Measurements from ENCODE around the gene MT1E.
"Not testable (repeated sequence)": the region's sequence is repeated elsewhere in the genome, so short reads cannot be mapped to it uniquely, and the experiment has no call there.

MT1E gene

DNA sequence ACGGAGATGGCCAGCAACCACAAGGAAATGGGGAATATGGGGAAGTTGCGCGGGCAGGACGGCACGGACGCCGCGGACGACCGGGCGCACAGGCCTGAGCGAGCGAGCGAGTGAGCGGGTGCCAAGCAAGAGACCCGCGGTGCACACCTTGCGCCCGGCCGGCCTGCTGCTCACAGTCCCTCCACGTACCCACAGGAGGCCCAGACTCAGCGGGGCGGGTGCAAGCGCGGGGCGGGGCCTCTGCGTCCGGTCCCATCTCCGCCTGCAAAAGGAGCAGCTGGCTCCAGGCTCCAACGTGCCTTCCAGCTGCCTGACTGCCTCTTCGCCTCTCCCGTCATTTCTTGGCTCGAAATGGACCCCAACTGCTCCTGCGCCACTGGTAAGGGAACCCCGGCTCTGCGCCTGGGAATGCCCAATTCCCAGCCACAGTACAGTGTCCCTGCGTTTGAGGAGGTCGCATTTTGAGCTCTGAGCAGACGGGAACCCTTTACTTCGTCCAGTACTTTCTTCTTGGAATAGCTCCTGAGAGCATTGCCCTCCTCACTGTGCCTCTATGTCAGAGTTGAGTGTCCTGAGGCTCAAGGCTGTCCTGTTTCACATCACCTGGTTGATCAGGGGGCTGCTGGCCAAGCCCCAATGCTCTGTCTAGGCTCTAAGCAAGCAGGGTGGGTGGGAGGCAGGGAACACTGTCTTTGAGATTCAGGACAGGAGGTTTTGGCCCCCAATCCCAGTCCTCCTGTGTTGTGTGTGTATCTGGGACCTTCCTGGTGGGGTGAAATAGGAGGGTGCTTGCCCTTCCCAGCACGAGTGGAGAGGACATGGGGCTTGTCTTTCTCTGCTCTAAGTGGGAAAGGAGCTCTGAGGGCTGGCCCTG lies 8.1 kb upstream of the MT1E start:
- ATAC-seq (ENCODE audit: low read depth) (no peak), DNase-seq (ENCODE audit: low spot score) (no peak)
- Histone ChIP-seq H3K4me1 (ENCODE audit: insufficient read depth, poor library complexity, severe bottlenecking) (peaks cover 32% of the 10 kb centered on the region), H3K4me3 (ENCODE audit: severe bottlenecking) (no peak overlapping the region), H3K27ac (ENCODE audit: poor library complexity, severe bottlenecking) (no peak overlapping the region), H3K36me3 (ENCODE audit: low read depth) (no peaks in the 10 kb centered on the region), H3K27me3 (ENCODE audit: insufficient read depth, poor library complexity, severe bottlenecking) (no peaks in the 10 kb centered on the region), H3K9me3 (ENCODE audit: severe bottlenecking) (no peaks in the 10 kb centered on the region)
- TF ChIP-seq, protein P1, sequence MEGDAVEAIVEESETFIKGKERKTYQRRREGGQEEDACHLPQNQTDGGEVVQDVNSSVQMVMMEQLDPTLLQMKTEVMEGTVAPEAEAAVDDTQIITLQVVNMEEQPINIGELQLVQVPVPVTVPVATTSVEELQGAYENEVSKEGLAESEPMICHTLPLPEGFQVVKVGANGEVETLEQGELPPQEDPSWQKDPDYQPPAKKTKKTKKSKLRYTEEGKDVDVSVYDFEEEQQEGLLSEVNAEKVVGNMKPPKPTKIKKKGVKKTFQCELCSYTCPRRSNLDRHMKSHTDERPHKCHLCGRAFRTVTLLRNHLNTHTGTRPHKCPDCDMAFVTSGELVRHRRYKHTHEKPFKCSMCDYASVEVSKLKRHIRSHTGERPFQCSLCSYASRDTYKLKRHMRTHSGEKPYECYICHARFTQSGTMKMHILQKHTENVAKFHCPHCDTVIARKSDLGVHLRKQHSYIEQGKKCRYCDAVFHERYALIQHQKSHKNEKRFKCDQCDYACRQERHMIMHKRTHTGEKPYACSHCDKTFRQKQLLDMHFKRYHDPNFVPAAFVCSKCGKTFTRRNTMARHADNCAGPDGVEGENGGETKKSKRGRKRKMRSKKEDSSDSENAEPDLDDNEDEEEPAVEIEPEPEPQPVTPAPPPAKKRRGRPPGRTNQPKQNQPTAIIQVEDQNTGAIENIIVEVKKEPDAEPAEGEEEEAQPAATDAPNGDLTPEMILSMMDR (IDR thresholded peaks at IDR 0.05; ENCODE audit: poor library complexity, severe bottlenecking) = no peak

DNA sequence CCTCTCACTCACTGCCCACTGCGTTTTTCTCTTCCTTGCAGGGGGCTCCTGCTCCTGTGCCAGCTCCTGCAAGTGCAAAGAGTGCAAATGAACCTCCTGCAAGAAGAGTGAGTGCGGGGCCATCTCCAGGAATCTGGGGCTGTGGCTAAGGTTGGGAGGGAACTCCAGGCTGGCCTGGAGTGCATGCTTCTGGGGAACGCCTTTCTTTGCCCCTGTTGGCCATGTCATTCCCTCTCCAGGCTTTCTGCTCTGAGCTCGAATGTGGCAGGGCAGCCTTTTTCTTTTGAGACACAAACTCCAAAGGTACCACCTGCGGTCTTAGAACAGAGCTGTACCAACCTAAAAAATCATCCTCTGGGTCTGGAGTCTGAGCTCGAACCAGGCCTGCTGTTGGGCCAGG lies 7.4 kb upstream of the MT1E start:
- TF ChIP-seq, protein P1 (IDR thresholded peaks at IDR 0.05; ENCODE audit: poor library complexity, severe bottlenecking) = no peak
- H3K9me3 ChIP-seq (ENCODE audit: severe bottlenecking) = no peaks in the 10 kb centered on the region
- no peak overlapping the region for H3K27ac ChIP-seq (ENCODE audit: poor library complexity, severe bottlenecking)
- H3K36me3 ChIP-seq (ENCODE audit: low read depth) = no peaks in the 10 kb centered on the region
- peaks cover 25% of the 10 kb centered on the region for H3K4me1 ChIP-seq (ENCODE audit: insufficient read depth, poor library complexity, severe bottlenecking)
- H3K27me3 ChIP-seq (ENCODE audit: insufficient read depth, poor library complexity, severe bottlenecking) = no peaks in the 10 kb centered on the region
- H3K4me3 ChIP-seq (ENCODE audit: severe bottlenecking) = no peak overlapping the region
- no peak for DNase-seq (ENCODE audit: low spot score)
- no peak for ATAC-seq (ENCODE audit: low read depth)

DNA sequence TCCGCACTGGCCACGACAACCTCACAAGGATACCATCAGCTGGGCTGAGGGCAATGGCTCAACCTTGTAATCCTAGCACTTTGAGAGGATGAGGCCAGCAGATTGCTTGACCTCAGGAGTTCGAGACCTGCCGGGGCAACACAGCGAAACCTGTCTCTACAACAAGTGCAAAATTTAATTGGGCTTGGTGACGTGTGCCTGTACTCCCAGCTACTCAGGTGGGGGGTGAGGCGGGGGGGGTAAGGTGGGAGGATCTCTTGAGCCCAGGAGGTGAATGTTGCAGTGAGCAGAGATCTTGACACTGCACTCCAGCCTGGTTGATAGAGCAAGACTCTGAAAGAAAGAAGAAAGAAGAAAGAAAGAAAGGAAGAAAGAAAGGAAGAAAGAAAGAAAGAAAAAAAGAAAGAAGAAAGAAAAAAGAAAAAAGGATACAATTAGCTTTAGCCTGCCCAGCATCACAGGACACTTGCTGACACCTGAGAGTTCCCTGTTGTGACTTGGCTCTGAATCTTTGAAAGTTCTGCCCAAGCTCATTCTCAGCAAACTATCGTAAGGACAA lies 5.2 kb upstream of the MT1E start:
- no peak overlapping the region for H3K4me3 ChIP-seq (ENCODE audit: severe bottlenecking)
- ATAC-seq (ENCODE audit: low read depth) (no peak), DNase-seq (ENCODE audit: low spot score) (no peak)
- H3K27me3 ChIP-seq (ENCODE audit: insufficient read depth, poor library complexity, severe bottlenecking) = no peaks in the 10 kb centered on the region
- H3K4me1 ChIP-seq (ENCODE audit: insufficient read depth, poor library complexity, severe bottlenecking) = peaks cover 2% of the 10 kb centered on the region
- H3K9me3 ChIP-seq (ENCODE audit: severe bottlenecking) = no peaks in the 10 kb centered on the region
- TF ChIP-seq, protein P1 (IDR thresholded peaks at IDR 0.05; ENCODE audit: poor library complexity, severe bottlenecking) = no peak
- no peak overlapping the region for H3K27ac ChIP-seq (ENCODE audit: poor library complexity, severe bottlenecking)
- H3K36me3 ChIP-seq (ENCODE audit: low read depth) = no peaks in the 10 kb centered on the region

DNA sequence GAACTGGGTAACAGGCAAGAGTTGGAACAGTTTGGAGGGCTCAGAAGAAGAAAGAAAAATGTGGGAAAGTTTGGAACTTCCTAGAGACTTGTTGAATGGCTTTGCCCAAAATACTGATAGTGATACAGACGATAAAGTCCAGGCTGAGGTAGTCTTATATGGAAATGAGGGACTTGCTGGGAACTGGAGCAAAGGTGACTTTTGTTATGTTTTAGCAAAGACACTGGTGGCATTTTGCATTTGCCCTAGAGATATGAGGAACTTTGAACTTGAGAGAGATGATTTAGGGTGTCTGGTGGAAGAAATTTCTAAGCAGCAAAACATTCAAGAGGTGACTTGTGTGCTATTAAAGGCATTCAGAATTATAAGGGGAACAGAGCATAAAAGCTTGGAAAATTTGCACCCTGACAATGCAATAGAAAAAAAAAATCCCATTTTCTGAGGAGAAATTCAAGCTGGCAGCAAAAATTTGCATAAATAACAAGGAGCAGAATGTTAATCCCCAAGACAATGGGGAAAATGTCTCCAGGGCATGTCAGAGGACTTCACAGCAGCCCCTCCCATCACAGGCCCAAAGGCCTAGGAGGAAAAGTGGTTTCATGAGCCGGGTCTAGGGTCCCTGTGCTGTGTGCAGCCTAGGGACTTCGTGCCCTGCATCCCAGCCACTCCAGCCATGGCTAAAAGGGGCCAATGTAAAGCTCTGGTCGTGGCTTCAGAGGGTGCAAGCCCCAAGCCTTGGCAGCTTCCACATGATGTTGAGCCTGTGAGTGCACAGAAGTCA lies 3.7 kb upstream of the MT1E start:
- not testable (repeated sequence) for DNase-seq (ENCODE audit: low spot score); H3K27ac ChIP-seq (ENCODE audit: poor library complexity, severe bottlenecking); H3K36me3 ChIP-seq (ENCODE audit: low read depth); ATAC-seq (ENCODE audit: low read depth); H3K4me1 ChIP-seq (ENCODE audit: insufficient read depth, poor library complexity, severe bottlenecking); H3K9me3 ChIP-seq (ENCODE audit: severe bottlenecking); H3K4me3 ChIP-seq (ENCODE audit: severe bottlenecking); H3K27me3 ChIP-seq (ENCODE audit: insufficient read depth, poor library complexity, severe bottlenecking)

DNA sequence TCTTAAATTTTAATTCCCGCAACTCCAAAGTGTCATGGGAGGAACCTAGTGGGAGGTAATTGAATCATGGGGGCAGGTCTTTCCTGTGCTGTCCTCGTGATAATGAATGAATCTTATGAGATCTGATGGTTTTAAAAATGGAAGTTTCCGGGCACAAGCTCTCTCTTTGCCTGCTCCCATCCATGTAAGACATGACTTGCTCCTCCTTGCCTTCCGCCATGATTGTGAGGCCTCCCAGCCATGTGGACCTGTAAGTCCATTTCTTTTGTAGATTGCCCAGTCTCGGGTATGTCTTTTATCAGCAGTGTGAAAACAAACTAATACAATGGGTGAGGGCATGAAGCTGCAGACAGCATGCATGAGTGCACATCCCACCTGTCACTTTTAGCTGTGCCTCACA lies 2.4 kb upstream of the MT1E start:
- ATAC-seq (ENCODE audit: low read depth); H3K27me3 ChIP-seq (ENCODE audit: insufficient read depth, poor library complexity, severe bottlenecking); H3K27ac ChIP-seq (ENCODE audit: poor library complexity, severe bottlenecking); H3K4me3 ChIP-seq (ENCODE audit: severe bottlenecking); H3K4me1 ChIP-seq (ENCODE audit: insufficient read depth, poor library complexity, severe bottlenecking); H3K9me3 ChIP-seq (ENCODE audit: severe bottlenecking); DNase-seq (ENCODE audit: low spot score): not testable (repeated sequence)
- H3K36me3 ChIP-seq (ENCODE audit: low read depth) = peaks cover 11% of the 10 kb centered on the region

Measured in RWPE2 (cell line).